Left cardiac atrium (tissue), 4 donors: Measurements from ENCODE around the gene SORCS2. TPM values are rescaled to one million over a fixed set of nuclear protein-coding genes. Genes with fewer than 3 reads are reported as not detected.

Source experiments
- ATAC-seq, 2 donors: fragments of 200-7000 bp; cut with Tn5 transposase; one replicate each; pipeline ENCODE4 v1.9.1; 2020; ENCODE audit warnings: mild to moderate bottlenecking in 2 of 2, moderate library complexity in 2 of 2
- DNase-seq: peaks from one replicate; pipeline ENCODE4 v3.0.0-alpha.2; 2020
- intact Hi-C, 2 donors: fragments of 100-400 bp; cut with DNase I; formaldehyde crosslinking; loops; one replicate each; pipeline versions ENCODE4 v1.14.1 to v1.15.1; 2022 to 2023
- total RNA-seq, 2 donors: library from RNA; stranded (reverse); fragmentation: NEBNext Ultra II Directional; extraction: Animal tissue kit (Norgen Biotek cat#: 25700); gene quantifications; one replicate each; pipeline ENCODE4 v1.2.1, GENCODE V29; 2021
- donor health status: DM: no; HTN: yes; CAD: no.
- donor health status: DM: no; HTN: yes; CAD: no; lungs with severe emphysema.
- donor health status: DM: yes; HTN: yes; CAD: no.
- donor health status: Dilated cardiomyopathy.

Gene SORCS2
- total RNA-seq, 2 donors from 2014 or later, result 2.4 to 2.6 TPM

GRCh38 chr4:7268941-7269340 lies 76.6 kb downstream of the SORCS2 start:
- intact Hi-C loops, result no loop called here
- ATAC-seq (no peak), DNase-seq (no peak)

- ATAC-seq, result no peak
Observed at GRCh38 chr4:7270121-7270520, 77.8 kb downstream of the SORCS2 start.

GRCh38 chr4:7272404-7272803 lies 80.1 kb downstream of the SORCS2 start:
- intact Hi-C loops, result no loop called here
- DNase-seq, result no peak
- no peak for ATAC-seq

More at GRCh38 chr4:7270121-7270520, 77.8 kb downstream of the SORCS2 start:
- no peak for DNase-seq
- intact Hi-C loops, result no loop called here

GRCh38 chr4:7273738-7274297 lies 81.5 kb downstream of the SORCS2 start:
- intact Hi-C loops, result no loop called here
- no peak for DNase-seq
- no peak for ATAC-seq

GRCh38 chr4:7275067-7275466 lies 82.7 kb downstream of the SORCS2 start:
- DNase-seq (no peak), ATAC-seq (no peak)
- intact Hi-C loops, result no loop called here

GRCh38 chr4:7275490-7276154 lies 83.3 kb downstream of the SORCS2 start:
- ATAC-seq, result no peak
- DNase-seq, result no peak
- intact Hi-C loops, result no loop called here

- intact Hi-C loops, result no loop called here
- peak; percentile 15 to 56 for ATAC-seq
- DNase-seq, result no peak
Observed at GRCh38 chr4:7276515-7276914, 84.2 kb downstream of the SORCS2 start.

GRCh38 chr4:7278071-7278765 lies 85.9 kb downstream of the SORCS2 start:
- intact Hi-C loops, result no loop called here
- no peak for ATAC-seq
- DNase-seq, result no peak

- ATAC-seq (no peak), DNase-seq (no peak)
- intact Hi-C loops, result no loop called here
Observed at GRCh38 chr4:7278981-7279380, 86.6 kb downstream of the SORCS2 start.

- no peak for DNase-seq
- ATAC-seq, result no peak
- intact Hi-C loops, result no loop called here
Observed at GRCh38 chr4:7279902-7280301, 87.6 kb downstream of the SORCS2 start.

- DNase-seq, result no peak
- no peak for ATAC-seq
- intact Hi-C loops, result no loop called here
Observed at GRCh38 chr4:7280926-7281690, 88.8 kb downstream of the SORCS2 start.

- ATAC-seq (no peak), DNase-seq (no peak)
- intact Hi-C loops, result no loop called here
Observed at GRCh38 chr4:7281691-7282665, 89.6 kb downstream of the SORCS2 start.

- no peak for DNase-seq
- intact Hi-C loops, result no loop called here
- ATAC-seq, result no peak
Observed at GRCh38 chr4:7282786-7283440, 90.6 kb downstream of the SORCS2 start.

- intact Hi-C loops, result no loop called here
- peak in 1 of 2 donors; percentile 46 for ATAC-seq
- no peak for DNase-seq
Observed at GRCh38 chr4:7285244-7286094, 93.1 kb downstream of the SORCS2 start.

- intact Hi-C loops, result no loop called here
- DNase-seq (no peak), ATAC-seq (peak in 1 of 2 donors; percentile 18)
Observed at GRCh38 chr4:7286170-7286569, 93.8 kb downstream of the SORCS2 start.

GRCh38 chr4:7286798-7287197 lies 94.5 kb downstream of the SORCS2 start:
- no peak for ATAC-seq
- DNase-seq, result no peak
- intact Hi-C loops, result no loop called here

GRCh38 chr4:7287274-7287917 lies 95.1 kb downstream of the SORCS2 start:
- DNase-seq, result no peak
- no peak for ATAC-seq
- intact Hi-C loops, result no loop called here
